Sigmoid colon (tissue), 3 donors: ENCODE results near the gene PCDHGA6.

Experiments used
- POLR2A ChIP-seq, 2 donors: fragments of 450-650 bp; IDR thresholded peaks; one replicate each; pipeline ENCODE4 v1.6.1; 2016; ENCODE audit warnings: antibody characterized with exemption in 2 of 2, mild to moderate bottlenecking in 2 of 2, moderate library complexity in 2 of 2
- TF ChIP-seq, protein P1 (sequence below), 4 experiments: fragments of 450-650 bp in 3 of 4; fragments of 200-600 bp in 1 of 4; IDR thresholded peaks; one replicate each; pipeline ENCODE4 v1.5.1; 2016 to 2019; ENCODE audit warnings: antibody characterized with exemption in 4 of 4, mild to moderate bottlenecking in 3 of 4, moderate library complexity in 2 of 4

DNA sequence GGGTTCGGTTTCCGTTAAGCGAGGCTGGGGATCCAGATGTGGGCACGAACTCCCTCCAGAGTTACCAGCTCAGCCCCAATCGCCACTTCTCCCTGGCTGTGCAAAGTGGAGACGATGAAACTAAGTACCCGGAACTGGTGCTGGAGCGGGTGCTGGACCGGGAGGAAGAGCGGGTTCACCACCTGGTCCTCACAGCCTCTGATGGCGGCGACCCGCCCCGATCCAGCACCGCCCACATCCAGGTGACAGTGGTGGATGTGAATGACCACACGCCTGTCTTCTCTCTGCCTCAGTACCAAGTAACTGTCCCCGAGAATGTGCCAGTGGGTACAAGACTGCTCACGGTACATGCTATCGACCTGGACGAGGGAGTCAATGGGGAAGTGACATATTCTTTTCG is 9.7 kb downstream of the PCDHGA6 start:
- TF ChIP-seq, protein P1, sequence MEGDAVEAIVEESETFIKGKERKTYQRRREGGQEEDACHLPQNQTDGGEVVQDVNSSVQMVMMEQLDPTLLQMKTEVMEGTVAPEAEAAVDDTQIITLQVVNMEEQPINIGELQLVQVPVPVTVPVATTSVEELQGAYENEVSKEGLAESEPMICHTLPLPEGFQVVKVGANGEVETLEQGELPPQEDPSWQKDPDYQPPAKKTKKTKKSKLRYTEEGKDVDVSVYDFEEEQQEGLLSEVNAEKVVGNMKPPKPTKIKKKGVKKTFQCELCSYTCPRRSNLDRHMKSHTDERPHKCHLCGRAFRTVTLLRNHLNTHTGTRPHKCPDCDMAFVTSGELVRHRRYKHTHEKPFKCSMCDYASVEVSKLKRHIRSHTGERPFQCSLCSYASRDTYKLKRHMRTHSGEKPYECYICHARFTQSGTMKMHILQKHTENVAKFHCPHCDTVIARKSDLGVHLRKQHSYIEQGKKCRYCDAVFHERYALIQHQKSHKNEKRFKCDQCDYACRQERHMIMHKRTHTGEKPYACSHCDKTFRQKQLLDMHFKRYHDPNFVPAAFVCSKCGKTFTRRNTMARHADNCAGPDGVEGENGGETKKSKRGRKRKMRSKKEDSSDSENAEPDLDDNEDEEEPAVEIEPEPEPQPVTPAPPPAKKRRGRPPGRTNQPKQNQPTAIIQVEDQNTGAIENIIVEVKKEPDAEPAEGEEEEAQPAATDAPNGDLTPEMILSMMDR (IDR thresholded peaks at IDR 0.05): no peak
- no peak for TF ChIP-seq POLR2A (IDR thresholded peaks at IDR 0.05)
